Pancreas (tissue), 10 donors: ENCODE measurements around the gene LDAH. TPM values are rescaled to one million over a fixed set of nuclear protein-coding genes. Genes with fewer than 3 reads are reported as not detected.

Experiments used
- ATAC-seq, 4 donors: fragments of 200-7000 bp; cut with Tn5 transposase; one replicate each; pipeline versions ENCODE4 v1.8.0 to v1.9.1; 2020; ENCODE audit warnings: mild to moderate bottlenecking in 4 of 4, moderate library complexity in 4 of 4
- DNase-seq, 6 donors: peaks; one replicate each; pipeline ENCODE4 v3.0.0-alpha.2; 2020
- FAIRE-seq: peaks from 2 replicates; lab custom pipeline; 2012; peaks lifted over from hg19 to GRCh38; lab: Jason Lieb, UNC
- H3K27ac ChIP-seq, 4 donors: fragments of 200-600 bp; sonication (generic); 1 replicate in 3 of 4; 2 replicates in 1 of 4; pipeline versions ENCODE4 v1.5.0 to v1.8.0; 2020
- H3K27me3 ChIP-seq, 4 donors: fragments of 200-600 bp; one replicate each; pipeline ENCODE4 v1.8.0; 2021
- H3K36me3 ChIP-seq, 3 donors: fragments of 200-600 bp; sonication (generic) in 1 of 3; one replicate each; pipeline versions ENCODE4 v1.5.0 to v1.8.0; 2020 to 2021
- H3K4me1 ChIP-seq, 3 donors: fragments of 200-600 bp; one replicate each; pipeline ENCODE4 v1.8.0; 2021
- H3K4me3 ChIP-seq, 4 donors: fragments of 200-600 bp; sonication (generic) in 2 of 4; one replicate each; pipeline versions ENCODE4 v1.5.0 to v1.8.0; 2020 to 2021
- H3K9me3 ChIP-seq, 4 donors: fragments of 200-600 bp; one replicate each; pipeline ENCODE4 v1.8.0; 2021
- CTCF ChIP-seq, 4 donors: fragments of 200-600 bp; sonication (generic) in 3 of 4; IDR thresholded peaks; one replicate each; pipeline versions ENCODE4 v1.5.0 to v1.8.0; 2021; ENCODE audit warnings: antibody characterized with exemption in 4 of 4
- WGBS, 2 donors: extraction: QIAGEN DNeasy Blood & Tissue Kit; methylation state at CpG; one replicate each; pipeline ENCODE4 v1.1.7; 2013; 5-methylcytosine and 5-hydroxymethylcytosine counted together
- intact Hi-C, 3 donors: fragments of 100-400 bp; cut with DNase I; formaldehyde crosslinking; loops; one replicate each; pipeline versions ENCODE4 v1.11.1 to v1.14.2; 2022
- polyA plus RNA-seq, 2 donors: library from polyadenylated mRNA; stranded (reverse); fragments of 200-250 nt; gene quantifications; one replicate each; pipeline ENCODE4 v1.2.3, GENCODE V29; 2013
- total RNA-seq, 6 donors: library from RNA; stranded (reverse); fragmentation: NEBNext Ultra II Directional in 4 of 6; extraction: Animal tissue kit (Norgen Biotek cat#: 25700) in 4 of 6; gene quantifications; one replicate each; pipeline versions ENCODE4 v1.2.1 to v1.2.4, GENCODE V29; 2021 to 2023
- donor health status: healthy with polysubstance abuse.
- donor health status: DM: no; HTN: no; CAD: no; lungs with moderate emphysema.
- donor health status: DM: no; HTN: no; CAD: no.
- donor health status: control.
- donor health status: control.
- donor health status: Bipolar disorder and iron deficiency.
- donor health status: DM: yes; HTN: yes; CAD: no.
- donor health status: DM: no; HTN: no; CAD: no.
- donor health status: DM: no; HTN: no; CAD: no.
- donor health status: DM: yes; HTN: yes; CAD: no.

Gene LDAH
- total and polyA plus RNA-seq, 8 donors: 2.5 to 9.1 (median 5.4) TPM

GRCh38 chr2:20666005-20666303 is 156.9 kb downstream of the LDAH start:
- ATAC-seq: peak in 2 of 4 donors; percentile 5 to 9
- Histone ChIP-seq H3K4me3 (peak overlapping the region in 2 of 4 donors; percentile 36 to 46), H3K4me1 (no peaks in the 10 kb centered on the region), H3K27ac (peak overlapping the region in 1 of 4 donors; percentile 5), H3K27me3 (peaks cover 0 to 17% (median 7%) of the 10 kb centered on the region in 4 donors), H3K9me3 (no peaks in the 10 kb centered on the region), H3K36me3 (no peaks in the 10 kb centered on the region)
- no peak for TF ChIP-seq CTCF (IDR thresholded peaks at IDR 0.05)
- WGBS, 2 donors: 2 to 3% methylated on average over 33 to 34 of the region's 34 CpGs
- intact Hi-C loops: loop anchor here in 2 of 3 donors (5.0 to 10.0 kb wide), 3 partner anchors 89 to 301 kb away; no protein-coding TSS in a partner anchor
- DNase-seq: no peak
- no peak for FAIRE-seq

- peak overlapping the region in 2 of 4 donors; percentile 36 to 46 for H3K4me3 ChIP-seq
- no peak overlapping the region for H3K27ac ChIP-seq
- no peaks in the 10 kb centered on the region for H3K9me3 ChIP-seq
- DNase-seq (no peak), ATAC-seq (no peak), FAIRE-seq (no peak)
- intact Hi-C loops: loop anchor here in 2 of 3 donors (5.0 to 10.0 kb wide), 3 partner anchors 89 to 302 kb away; no protein-coding TSS in a partner anchor
- peaks cover 0 to 12% (median 6%) of the 10 kb centered on the region in 4 donors for H3K27me3 ChIP-seq
- WGBS, 2 donors: 13 to 14% methylated on average over 49 of the region's 49 CpGs
- no peaks in the 10 kb centered on the region for H3K36me3 ChIP-seq
- H3K4me1 ChIP-seq: no peaks in the 10 kb centered on the region
- TF ChIP-seq CTCF (IDR thresholded peaks at IDR 0.05): no peak
Observed at GRCh38 chr2:20665243-20666004, 157.5 kb downstream of the LDAH start.

- Histone ChIP-seq H3K4me1 (no peaks in the 10 kb centered on the region), H3K36me3 (no peaks in the 10 kb centered on the region), H3K9me3 (no peaks in the 10 kb centered on the region), H3K27ac (no peak overlapping the region), H3K4me3 (no peak overlapping the region), H3K27me3 (peaks cover 0 to 11% (median 3%) of the 10 kb centered on the region in 4 donors)
- 29 to 36% methylated on average over 17 of the region's 17 CpGs for WGBS, 2 donors
- DNase-seq: no peak
- no peak for FAIRE-seq
- intact Hi-C loops: loop anchor here (5.0 to 10.0 kb wide), 4 partner anchors 90 to 303 kb away; no protein-coding TSS in a partner anchor
- ATAC-seq: no peak
- TF ChIP-seq CTCF (IDR thresholded peaks at IDR 0.05): no peak
Observed at GRCh38 chr2:20664431-20665242, 158.3 kb downstream of the LDAH start.

GRCh38 chr2:20664071-20664390 is 158.9 kb downstream of the LDAH start:
- H3K9me3 ChIP-seq: no peaks in the 10 kb centered on the region

More at GRCh38 chr2:20664071-20664390, 158.9 kb downstream of the LDAH start:
- intact Hi-C loops: loop anchor here (5.0 to 10.0 kb wide), 3 partner anchors 91 to 301 kb away; no protein-coding TSS in a partner anchor
- peak overlapping the region in 1 of 4 donors; percentile 20 for H3K27ac ChIP-seq
- DNase-seq (no peak), ATAC-seq (no peak), FAIRE-seq (no peak)
- no peaks in the 10 kb centered on the region for H3K4me1 ChIP-seq
- whole genome bisulfite sequencing, 2 donors: 62 to 64% methylated on average over 2 of the region's 2 CpGs
- TF ChIP-seq CTCF (IDR thresholded peaks at IDR 0.05): no peak
- H3K36me3 ChIP-seq: no peaks in the 10 kb centered on the region
- H3K4me3 ChIP-seq: no peak overlapping the region
- peaks cover 0 to 11% (median 3%) of the 10 kb centered on the region in 4 donors for H3K27me3 ChIP-seq
